Glutamatergic neuron (in vitro differentiated cells): Measurements from ENCODE around the gene C2orf78. TPM values are rescaled to one million over a fixed set of nuclear protein-coding genes. Genes with fewer than 3 reads are reported as not detected.

ENCODE experiments used
- DNase-seq: peaks from one replicate; pipeline ENCODE4 v3.0.0; 2022
- H3K27ac Mint-ChIP-seq: one replicate; pipeline ENCODE4 v1.8.0; 2020; ENCODE audit warnings: mild to moderate bottlenecking, mixed read lengths, inconsistent platforms; ENCODE audit not compliant: unreplicated experiment
- H3K27me3 Mint-ChIP-seq: one replicate; pipeline ENCODE4 v1.8.0; 2020; ENCODE audit warnings: mild to moderate bottlenecking, moderate library complexity, mixed read lengths, inconsistent platforms; ENCODE audit not compliant: unreplicated experiment
- H3K36me3 Mint-ChIP-seq: one replicate; pipeline ENCODE4 v1.8.0; 2020; ENCODE audit warnings: mild to moderate bottlenecking, mixed read lengths, inconsistent platforms; ENCODE audit not compliant: unreplicated experiment
- H3K4me1 Mint-ChIP-seq: one replicate; pipeline ENCODE4 v1.8.0; 2020; ENCODE audit warnings: mild to moderate bottlenecking, low read depth, mixed read lengths, inconsistent platforms; ENCODE audit not compliant: unreplicated experiment
- H3K4me3 Mint-ChIP-seq: one replicate; pipeline ENCODE4 v1.8.0; 2020; ENCODE audit warnings: mild to moderate bottlenecking, mixed read lengths, inconsistent platforms; ENCODE audit not compliant: unreplicated experiment
- H3K9me3 Mint-ChIP-seq: one replicate; pipeline ENCODE4 v1.8.0; 2020; ENCODE audit warnings: mild to moderate bottlenecking, moderate library complexity, mixed read lengths, inconsistent platforms; ENCODE audit not compliant: unreplicated experiment
- total RNA-seq: library from RNA; stranded (reverse); fragmentation: NEBNext Ultra II Directional; extraction: Animal tissue kit (Norgen Biotek cat#: 25700); gene quantifications from one replicate; pipeline ENCODE4 v1.2.1, GENCODE V29; 2021; ENCODE audit not compliant: unreplicated experiment
- TF ChIP-seq, protein P1 (sequence below): fragments of 200-600 bp; sonication (generic); IDR thresholded peaks from one replicate; pipeline ENCODE4 v1.5.0; 2021; ENCODE audit not compliant: partially characterized antibody, unreplicated experiment

The C2orf78 gene
- total RNA-seq, 1 donor from 2014 or later, result not detected

GRCh38 chr2:73759904-73760303 is 24.1 kb upstream of the C2orf78 start:
- peaks cover 3% of the 10 kb centered on the region for H3K36me3 Mint-ChIP-seq
- TF ChIP-seq, protein P1, sequence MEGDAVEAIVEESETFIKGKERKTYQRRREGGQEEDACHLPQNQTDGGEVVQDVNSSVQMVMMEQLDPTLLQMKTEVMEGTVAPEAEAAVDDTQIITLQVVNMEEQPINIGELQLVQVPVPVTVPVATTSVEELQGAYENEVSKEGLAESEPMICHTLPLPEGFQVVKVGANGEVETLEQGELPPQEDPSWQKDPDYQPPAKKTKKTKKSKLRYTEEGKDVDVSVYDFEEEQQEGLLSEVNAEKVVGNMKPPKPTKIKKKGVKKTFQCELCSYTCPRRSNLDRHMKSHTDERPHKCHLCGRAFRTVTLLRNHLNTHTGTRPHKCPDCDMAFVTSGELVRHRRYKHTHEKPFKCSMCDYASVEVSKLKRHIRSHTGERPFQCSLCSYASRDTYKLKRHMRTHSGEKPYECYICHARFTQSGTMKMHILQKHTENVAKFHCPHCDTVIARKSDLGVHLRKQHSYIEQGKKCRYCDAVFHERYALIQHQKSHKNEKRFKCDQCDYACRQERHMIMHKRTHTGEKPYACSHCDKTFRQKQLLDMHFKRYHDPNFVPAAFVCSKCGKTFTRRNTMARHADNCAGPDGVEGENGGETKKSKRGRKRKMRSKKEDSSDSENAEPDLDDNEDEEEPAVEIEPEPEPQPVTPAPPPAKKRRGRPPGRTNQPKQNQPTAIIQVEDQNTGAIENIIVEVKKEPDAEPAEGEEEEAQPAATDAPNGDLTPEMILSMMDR, result no peak
- no peak for DNase-seq
- peaks cover 2% of the 10 kb centered on the region for H3K9me3 Mint-ChIP-seq
- H3K27ac Mint-ChIP-seq, result no peak overlapping the region
- H3K4me1 Mint-ChIP-seq, result no peaks in the 10 kb centered on the region
- H3K4me3 Mint-ChIP-seq, result no peak overlapping the region
- H3K27me3 Mint-ChIP-seq, result no peaks in the 10 kb centered on the region

- TF ChIP-seq, protein P1, result no peak
- Mint-ChIP-seq H3K27ac (no peak overlapping the region), H3K36me3 (peaks cover 4% of the 10 kb centered on the region), H3K27me3 (no peaks in the 10 kb centered on the region), H3K9me3 (peaks cover 2% of the 10 kb centered on the region), H3K4me1 (no peaks in the 10 kb centered on the region), H3K4me3 (no peak overlapping the region)
- no peak for DNase-seq
Measured at GRCh38 chr2:73762571-73762970, 21.4 kb upstream of the C2orf78 start.

- peaks cover 4% of the 10 kb centered on the region for H3K36me3 Mint-ChIP-seq
- TF ChIP-seq, protein P1, result no peak
Measured at GRCh38 chr2:73764945-73765344, 19.0 kb upstream of the C2orf78 start.

GRCh38 chr2:73766349-73766748 is 17.6 kb upstream of the C2orf78 start:
- no peak for DNase-seq
- Mint-ChIP-seq H3K9me3 (peaks cover 2% of the 10 kb centered on the region), H3K4me1 (no peaks in the 10 kb centered on the region), H3K27ac (no peak overlapping the region), H3K36me3 (peaks cover 4% of the 10 kb centered on the region), H3K4me3 (no peak overlapping the region), H3K27me3 (no peaks in the 10 kb centered on the region)
- TF ChIP-seq, protein P1, result no peak

More at GRCh38 chr2:73764945-73765344, 19.0 kb upstream of the C2orf78 start:
- Mint-ChIP-seq H3K4me3 (no peak overlapping the region), H3K27me3 (no peaks in the 10 kb centered on the region), H3K4me1 (no peaks in the 10 kb centered on the region), H3K9me3 (peaks cover 2% of the 10 kb centered on the region), H3K27ac (no peak overlapping the region)
- no peak for DNase-seq

DNA sequence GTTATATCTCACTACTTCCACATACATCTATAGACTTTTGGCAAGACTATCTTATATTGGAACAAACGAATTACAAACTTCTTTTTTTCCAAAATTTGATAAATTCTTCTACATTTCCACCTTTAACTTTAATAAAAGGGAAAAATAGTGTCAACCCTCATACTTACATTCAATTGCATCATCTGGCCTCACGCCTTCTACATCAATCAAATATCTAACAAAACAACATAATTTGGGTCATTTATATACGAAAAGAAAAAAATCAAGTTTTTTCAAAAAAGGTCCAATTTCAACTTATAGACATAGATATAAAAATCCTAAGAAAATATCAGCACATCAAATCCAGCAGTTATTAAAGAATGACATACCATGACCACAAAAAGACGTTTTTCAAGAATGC is 17.0 kb upstream of the C2orf78 start:
- TF ChIP-seq, protein P1, result no peak
- Mint-ChIP-seq H3K4me1 (no peaks in the 10 kb centered on the region), H3K27me3 (no peaks in the 10 kb centered on the region), H3K4me3 (no peak overlapping the region), H3K36me3 (peaks cover 4% of the 10 kb centered on the region), H3K9me3 (peaks cover 2% of the 10 kb centered on the region), H3K27ac (no peak overlapping the region)
- no peak for DNase-seq
